ENCODE measurements around the gene RGPD6.
"Not testable (repeated sequence)": the region's sequence is repeated elsewhere in the genome, so short reads cannot be mapped to it uniquely, and the experiment has no call there.

Gene RGPD6

GRCh38 chr2:110576763-110577416 is at the start of gene RGPD6:
TSS of gene RGPD6 (minus strand) at chr2:110577222. CDS start at chr2:110577024, 198 bp downstream.
- not testable (repeated sequence) for H4K20me1 ChIP-seq (ENCODE audit: insufficient read depth, low read length, poor library complexity, severe bottlenecking); H3K4me1 ChIP-seq (ENCODE audit: insufficient read depth, low read length, poor library complexity, severe bottlenecking); H3K9me3 ChIP-seq (ENCODE audit: insufficient read depth, low read depth, low read length); H2AFZ ChIP-seq (ENCODE audit: low read length); H3F3A ChIP-seq (ENCODE audit: low read depth); H3K9me2 ChIP-seq (replicated peaks; ENCODE audit: low read depth, low read length); H3K36me3 ChIP-seq (ENCODE audit: insufficient read depth, low read length); H3K4me3 ChIP-seq (ENCODE audit: low read length, poor library complexity, severe bottlenecking); H3K9ac ChIP-seq (ENCODE audit: low read depth, low read length, poor library complexity, severe bottlenecking); H3K27me3 ChIP-seq (ENCODE audit: insufficient read depth, low read length, poor library complexity, severe bottlenecking); H3K4me2 ChIP-seq (ENCODE audit: low read depth, low read length, poor library complexity, severe bottlenecking); H3K79me2 ChIP-seq (ENCODE audit: insufficient read depth, low read length)

- not testable (repeated sequence) for H3K79me2 ChIP-seq (ENCODE audit: insufficient read depth, low read length); H3K9me3 ChIP-seq (ENCODE audit: insufficient read depth, low read depth, low read length); H3K4me3 ChIP-seq (ENCODE audit: low read length, poor library complexity, severe bottlenecking); H3K9ac ChIP-seq (ENCODE audit: low read depth, low read length, poor library complexity, severe bottlenecking); H3K9me2 ChIP-seq (replicated peaks; ENCODE audit: low read depth, low read length); H3K36me3 ChIP-seq (ENCODE audit: insufficient read depth, low read length); H2AFZ ChIP-seq (ENCODE audit: low read length); H4K20me1 ChIP-seq (ENCODE audit: insufficient read depth, low read length, poor library complexity, severe bottlenecking); H3K27me3 ChIP-seq (ENCODE audit: insufficient read depth, low read length, poor library complexity, severe bottlenecking); H3K4me2 ChIP-seq (ENCODE audit: low read depth, low read length, poor library complexity, severe bottlenecking); H3K4me1 ChIP-seq (ENCODE audit: insufficient read depth, low read length, poor library complexity, severe bottlenecking); H3F3A ChIP-seq (ENCODE audit: low read depth)
These were observed 42.4 kb upstream of the RGPD6 start for GRCh38 chr2:110619326-110619939.

GRCh38 chr2:110613927-110614326 is 36.9 kb upstream of the RGPD6 start:
- not testable (repeated sequence) for H3K27me3 ChIP-seq (ENCODE audit: insufficient read depth, low read length, poor library complexity, severe bottlenecking); H3K79me2 ChIP-seq (ENCODE audit: insufficient read depth, low read length); H3F3A ChIP-seq (ENCODE audit: low read depth); H3K4me3 ChIP-seq (ENCODE audit: low read length, poor library complexity, severe bottlenecking); H2AFZ ChIP-seq (ENCODE audit: low read length); H3K9me3 ChIP-seq (ENCODE audit: insufficient read depth, low read depth, low read length); H3K9me2 ChIP-seq (replicated peaks; ENCODE audit: low read depth, low read length); H3K36me3 ChIP-seq (ENCODE audit: insufficient read depth, low read length); H3K4me1 ChIP-seq (ENCODE audit: insufficient read depth, low read length, poor library complexity, severe bottlenecking); H4K20me1 ChIP-seq (ENCODE audit: insufficient read depth, low read length, poor library complexity, severe bottlenecking); H3K4me2 ChIP-seq (ENCODE audit: low read depth, low read length, poor library complexity, severe bottlenecking); H3K9ac ChIP-seq (ENCODE audit: low read depth, low read length, poor library complexity, severe bottlenecking)

GRCh38 chr2:110610613-110611250 is 33.7 kb upstream of the RGPD6 start:
- not testable (repeated sequence) for H3F3A ChIP-seq (ENCODE audit: low read depth); H3K27me3 ChIP-seq (ENCODE audit: insufficient read depth, low read length, poor library complexity, severe bottlenecking); H3K4me2 ChIP-seq (ENCODE audit: low read depth, low read length, poor library complexity, severe bottlenecking); H3K36me3 ChIP-seq (ENCODE audit: insufficient read depth, low read length); H4K20me1 ChIP-seq (ENCODE audit: insufficient read depth, low read length, poor library complexity, severe bottlenecking); H2AFZ ChIP-seq (ENCODE audit: low read length); H3K9me3 ChIP-seq (ENCODE audit: insufficient read depth, low read depth, low read length); H3K9ac ChIP-seq (ENCODE audit: low read depth, low read length, poor library complexity, severe bottlenecking); H3K79me2 ChIP-seq (ENCODE audit: insufficient read depth, low read length); H3K4me1 ChIP-seq (ENCODE audit: insufficient read depth, low read length, poor library complexity, severe bottlenecking); H3K4me3 ChIP-seq (ENCODE audit: low read length, poor library complexity, severe bottlenecking); H3K9me2 ChIP-seq (replicated peaks; ENCODE audit: low read depth, low read length)

- not testable (repeated sequence) for H3K9ac ChIP-seq (ENCODE audit: low read depth, low read length, poor library complexity, severe bottlenecking); H3K4me1 ChIP-seq (ENCODE audit: insufficient read depth, low read length, poor library complexity, severe bottlenecking); H3K79me2 ChIP-seq (ENCODE audit: insufficient read depth, low read length); H2AFZ ChIP-seq (ENCODE audit: low read length); H3K36me3 ChIP-seq (ENCODE audit: insufficient read depth, low read length); H4K20me1 ChIP-seq (ENCODE audit: insufficient read depth, low read length, poor library complexity, severe bottlenecking); H3K4me3 ChIP-seq (ENCODE audit: low read length, poor library complexity, severe bottlenecking); H3K4me2 ChIP-seq (ENCODE audit: low read depth, low read length, poor library complexity, severe bottlenecking); H3F3A ChIP-seq (ENCODE audit: low read depth); H3K9me3 ChIP-seq (ENCODE audit: insufficient read depth, low read depth, low read length); H3K27me3 ChIP-seq (ENCODE audit: insufficient read depth, low read length, poor library complexity, severe bottlenecking); H3K9me2 ChIP-seq (replicated peaks; ENCODE audit: low read depth, low read length)
These were observed 33.0 kb upstream of the RGPD6 start for GRCh38 chr2:110609843-110610612.

- H3K4me2 ChIP-seq (ENCODE audit: low read depth, low read length, poor library complexity, severe bottlenecking): not testable (repeated sequence)
These were observed 31.9 kb upstream of the RGPD6 start for GRCh38 chr2:110608788-110609502.

GRCh38 chr2:110605057-110605456 is 28.0 kb upstream of the RGPD6 start:
- H3K36me3 ChIP-seq (ENCODE audit: insufficient read depth, low read length); H2AFZ ChIP-seq (ENCODE audit: low read length); H3K9ac ChIP-seq (ENCODE audit: low read depth, low read length, poor library complexity, severe bottlenecking); H3F3A ChIP-seq (ENCODE audit: low read depth); H3K9me3 ChIP-seq (ENCODE audit: insufficient read depth, low read depth, low read length); H3K9me2 ChIP-seq (replicated peaks; ENCODE audit: low read depth, low read length); H3K79me2 ChIP-seq (ENCODE audit: insufficient read depth, low read length); H3K27me3 ChIP-seq (ENCODE audit: insufficient read depth, low read length, poor library complexity, severe bottlenecking); H3K4me1 ChIP-seq (ENCODE audit: insufficient read depth, low read length, poor library complexity, severe bottlenecking); H3K4me2 ChIP-seq (ENCODE audit: low read depth, low read length, poor library complexity, severe bottlenecking); H3K4me3 ChIP-seq (ENCODE audit: low read length, poor library complexity, severe bottlenecking); H4K20me1 ChIP-seq (ENCODE audit: insufficient read depth, low read length, poor library complexity, severe bottlenecking): not testable (repeated sequence)

More at GRCh38 chr2:110608788-110609502, 31.9 kb upstream of the RGPD6 start:
- H3K27me3 ChIP-seq (ENCODE audit: insufficient read depth, low read length, poor library complexity, severe bottlenecking); H4K20me1 ChIP-seq (ENCODE audit: insufficient read depth, low read length, poor library complexity, severe bottlenecking); H3K4me1 ChIP-seq (ENCODE audit: insufficient read depth, low read length, poor library complexity, severe bottlenecking); H3K4me3 ChIP-seq (ENCODE audit: low read length, poor library complexity, severe bottlenecking); H3F3A ChIP-seq (ENCODE audit: low read depth); H3K9ac ChIP-seq (ENCODE audit: low read depth, low read length, poor library complexity, severe bottlenecking); H3K36me3 ChIP-seq (ENCODE audit: insufficient read depth, low read length); H3K9me2 ChIP-seq (replicated peaks; ENCODE audit: low read depth, low read length); H3K9me3 ChIP-seq (ENCODE audit: insufficient read depth, low read depth, low read length); H3K79me2 ChIP-seq (ENCODE audit: insufficient read depth, low read length); H2AFZ ChIP-seq (ENCODE audit: low read length): not testable (repeated sequence)
